H9 (cell line): Measurements from ENCODE around the gene FOXP4. TPM values are rescaled to one million over a fixed set of nuclear protein-coding genes. Genes with fewer than 3 reads are reported as not detected.

ENCODE experiments used
- DNase-seq: peaks from one replicate; pipeline ENCODE4 v3.0.0-alpha.2; 2017
- H2AFZ ChIP-seq: one replicate; pipeline ENCODE4 v1.6.1; 2013; ENCODE audit warnings: mild to moderate bottlenecking, low read length, control low read depth, moderate library complexity
- H2AK5ac ChIP-seq: 2 replicates; pipeline ENCODE4 v1.6.1; 2013; ENCODE audit warnings: low read length, control low read depth, mixed read lengths; ENCODE audit not compliant: insufficient read length
- H2BK120ac ChIP-seq: one replicate; pipeline ENCODE4 v1.6.1; 2013; ENCODE audit warnings: low read depth, mild to moderate bottlenecking, low read length, control low read depth, inconsistent platforms; ENCODE audit not compliant: poor library complexity, severe bottlenecking
- H2BK12ac ChIP-seq: 2 replicates; pipeline ENCODE4 v1.6.1; 2013; ENCODE audit warnings: low read length, control low read depth, mixed read lengths, low read depth; ENCODE audit not compliant: insufficient read length
- H2BK15ac ChIP-seq: 2 replicates; pipeline ENCODE4 v1.6.1; 2013; ENCODE audit warnings: low read depth, low read length, control low read depth
- H2BK20ac ChIP-seq: one replicate; pipeline ENCODE4 v1.6.1; 2013; ENCODE audit warnings: low read depth, mild to moderate bottlenecking, low read length, control low read depth, inconsistent platforms; ENCODE audit not compliant: poor library complexity, severe bottlenecking
- H2BK5ac ChIP-seq: 2 replicates; pipeline ENCODE4 v1.6.1; 2013; ENCODE audit warnings: low read length, control low read depth, mixed read lengths; ENCODE audit not compliant: insufficient read length
- H3K14ac ChIP-seq: 2 replicates; pipeline ENCODE4 v1.6.1; 2013; ENCODE audit warnings: low read length, control low read depth; ENCODE audit not compliant: insufficient read depth
- H3K18ac ChIP-seq: 2 replicates; pipeline ENCODE4 v1.6.1; 2013; ENCODE audit warnings: low read depth, mild to moderate bottlenecking, mixed read lengths, low read length, control low read depth; ENCODE audit not compliant: insufficient read length
- H3K23ac ChIP-seq: 2 replicates; pipeline ENCODE4 v1.6.1; 2013; ENCODE audit warnings: low read length, control low read depth, mixed read lengths, low read depth; ENCODE audit not compliant: insufficient read length
- H3K23me2 ChIP-seq: 2 replicates; pipeline ENCODE4 v1.6.1; 2013; ENCODE audit warnings: low read depth, mild to moderate bottlenecking, mixed read lengths, low read length, control low read depth; ENCODE audit not compliant: insufficient read length, poor library complexity, severe bottlenecking
- H3K27ac ChIP-seq: 2 replicates; pipeline ENCODE4 v1.5.1; 2013; ENCODE audit warnings: low read length, control low read depth, mixed read lengths, low read depth; ENCODE audit not compliant: insufficient read length
- H3K27me3 ChIP-seq: 2 replicates; pipeline ENCODE4 v1.6.1; 2013; ENCODE audit warnings: low read length, control low read depth, inconsistent platforms; ENCODE audit not compliant: insufficient read depth
- H3K4ac ChIP-seq: 2 replicates; pipeline ENCODE4 v1.6.1; 2013; ENCODE audit warnings: low read depth, mild to moderate bottlenecking, control low read depth, inconsistent platforms, low read length, moderate library complexity
- H3K4me1 ChIP-seq: 2 replicates; pipeline ENCODE4 v1.6.1; 2013; ENCODE audit warnings: low read length, control low read depth, inconsistent platforms; ENCODE audit not compliant: insufficient read depth
- H3K4me2 ChIP-seq: 2 replicates; pipeline ENCODE4 v1.6.1; 2013; ENCODE audit warnings: low read length, control low read depth, mixed read lengths; ENCODE audit not compliant: insufficient read length, insufficient read depth
- H3K56ac ChIP-seq: 2 replicates; pipeline ENCODE4 v1.6.1; 2013; ENCODE audit warnings: low read depth, mild to moderate bottlenecking, mixed read lengths, low read length, control low read depth; ENCODE audit not compliant: insufficient read length
- H3K79me1 ChIP-seq: 2 replicates; pipeline ENCODE4 v1.6.1; 2013; ENCODE audit warnings: low read depth, mild to moderate bottlenecking, moderate library complexity, low read length, control low read depth, inconsistent platforms; ENCODE audit not compliant: insufficient read depth, poor library complexity, severe bottlenecking
- H3K79me2 ChIP-seq: 2 replicates; pipeline ENCODE4 v1.6.1; 2013; ENCODE audit warnings: low read length, control low read depth, inconsistent platforms; ENCODE audit not compliant: insufficient read depth
- H3K9ac ChIP-seq: 2 replicates; pipeline ENCODE4 v1.6.1; 2013; ENCODE audit warnings: low read length, control low read depth, mixed read lengths; ENCODE audit not compliant: insufficient read length; ENCODE audit errors: extremely low read depth
- H3K9me3 ChIP-seq: one replicate; pipeline ENCODE4 v1.6.1; 2013; ENCODE audit warnings: low read depth, low read length, inconsistent platforms; ENCODE audit not compliant: control insufficient read depth
- H3T11ph ChIP-seq: one replicate; pipeline ENCODE4 v1.6.1; 2013; ENCODE audit warnings: mild to moderate bottlenecking, low read length, control low read depth, inconsistent platforms
- H4K20me1 ChIP-seq: one replicate; pipeline ENCODE4 v1.6.1; 2013; ENCODE audit not compliant: control insufficient read depth, insufficient read length, insufficient read depth
- H4K5ac ChIP-seq: 2 replicates; pipeline ENCODE4 v1.6.1; 2013; ENCODE audit warnings: low read depth, mild to moderate bottlenecking, mixed read lengths, low read length, control low read depth; ENCODE audit not compliant: insufficient read length
- H4K8ac ChIP-seq: replicated peaks from 2 replicates; pipeline ENCODE4 v1.6.1; 2013; ENCODE audit warnings: low read length, control low read depth, mixed read lengths, low read depth; ENCODE audit not compliant: insufficient read length
- H4K91ac ChIP-seq: 2 replicates; pipeline ENCODE4 v1.6.1; 2013; ENCODE audit warnings: low read depth, mild to moderate bottlenecking, moderate library complexity, mixed read lengths, low read length, control low read depth; ENCODE audit not compliant: insufficient read length
- H3K27ac Mint-ChIP-seq, 3 experiments: 2 replicates in 2 of 3; 3 replicates in 1 of 3; pipeline ENCODE4 v1.8.0; 2020 to 2021; ENCODE audit warnings: mixed read lengths in 3 of 3, mild to moderate bottlenecking in 1 of 3, moderate library complexity in 1 of 3
- H3K27me3 Mint-ChIP-seq: 2 replicates; pipeline ENCODE4 v1.8.0; 2021; ENCODE audit warnings: low read depth, mild to moderate bottlenecking, moderate library complexity, mixed read lengths
- H3K36me3 Mint-ChIP-seq, 3 experiments: 2 replicates in 2 of 3; 3 replicates in 1 of 3; pipeline ENCODE4 v1.8.0; 2020 to 2021; ENCODE audit warnings: low read depth in 3 of 3, mixed read lengths in 3 of 3; ENCODE audit not compliant: insufficient read depth in 1 of 3
- H3K4me1 Mint-ChIP-seq, 2 experiments: 2 replicates each; pipeline ENCODE4 v1.8.0; 2020; ENCODE audit warnings: mixed read lengths in 2 of 2
- H3K4me3 Mint-ChIP-seq, 2 experiments: 2 replicates in 1 of 2; 3 replicates in 1 of 2; pipeline ENCODE4 v1.8.0; 2020 to 2021; ENCODE audit warnings: mild to moderate bottlenecking in 2 of 2, mixed read lengths in 2 of 2, moderate library complexity in 1 of 2
- H3K9me3 Mint-ChIP-seq, 2 experiments: 2 replicates in 1 of 2; 3 replicates in 1 of 2; pipeline ENCODE4 v1.8.0; 2020; ENCODE audit warnings: mild to moderate bottlenecking in 2 of 2, mixed read lengths in 2 of 2, moderate library complexity in 1 of 2
- total RNA-seq: library from RNA; stranded (reverse); gene quantifications from 2 replicates; pipeline ENCODE4 v1.2.1, GENCODE V29; 2021
- TF ChIP-seq, protein P1 (sequence below): fragments of 200-600 bp; sonication (generic); conservative IDR thresholded peaks from 3 replicates; pipeline ENCODE4 v1.8.0; 2021; ENCODE audit warnings: antibody characterized with exemption, mild to moderate bottlenecking

FOXP4 gene
- total RNA-seq, 1 experiment from 2014 or later, result 18.2 TPM

DNA sequence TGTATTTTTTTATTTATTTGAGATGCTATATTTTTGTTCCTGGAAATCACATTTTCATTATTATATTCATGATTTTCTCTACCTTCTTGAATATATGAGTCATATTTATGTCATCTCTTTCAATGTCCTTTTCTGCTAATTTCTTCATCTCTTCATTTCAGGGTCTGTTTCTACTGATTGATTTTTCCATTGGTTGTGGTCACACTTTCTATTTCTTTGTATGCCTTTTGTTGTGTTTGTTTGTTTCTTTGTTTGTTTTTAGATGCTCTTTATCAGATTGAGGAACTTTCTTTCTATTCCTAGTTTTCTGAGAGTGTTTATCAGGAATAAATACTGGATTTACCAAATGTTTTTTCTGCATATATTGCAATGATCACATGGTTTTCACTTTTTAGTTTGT, 75.2 kb downstream of the FOXP4 start:
- H3T11ph ChIP-seq, result no peak overlapping the region
- no peak overlapping the region for H3K4ac ChIP-seq
- no peak overlapping the region for H2BK20ac ChIP-seq
- H2BK5ac ChIP-seq, result no peak overlapping the region
- H3K4me2 ChIP-seq, result no peak overlapping the region
- H3K9me3 Mint-ChIP-seq, result peaks cover 16 to 20% of the 10 kb centered on the region in 2 experiments
- H3K79me1 ChIP-seq, result no peaks in the 10 kb centered on the region
- no peaks in the 10 kb centered on the region for H3K27me3 ChIP-seq
- no peak overlapping the region for H3K18ac ChIP-seq
- DNase-seq, result no peak
- no peaks in the 10 kb centered on the region for H3K4me1 ChIP-seq
- no peak overlapping the region for H4K91ac ChIP-seq
- peaks cover 0 to 21% (median 2%) of the 10 kb centered on the region in 3 experiments; a peak in 5 of 7 replicates for H3K36me3 Mint-ChIP-seq
- H4K8ac ChIP-seq, result no peak overlapping the region
- no peaks in the 10 kb centered on the region for H3K23me2 ChIP-seq
- no peak overlapping the region for H3K9ac ChIP-seq
- no peaks in the 10 kb centered on the region for H3K9me3 ChIP-seq
- H4K5ac ChIP-seq, result no peak overlapping the region
- no peak overlapping the region for H3K27ac ChIP-seq
- H2AFZ ChIP-seq, result no peak overlapping the region
- no peak overlapping the region; a peak in 1 of 7 replicates for H3K27ac Mint-ChIP-seq
- no peak overlapping the region for H3K14ac ChIP-seq
- H2BK15ac ChIP-seq, result no peak overlapping the region
- H3K27me3 Mint-ChIP-seq, result peaks cover 10% of the 10 kb centered on the region
- H3K56ac ChIP-seq, result no peak overlapping the region
- TF ChIP-seq, protein P1, sequence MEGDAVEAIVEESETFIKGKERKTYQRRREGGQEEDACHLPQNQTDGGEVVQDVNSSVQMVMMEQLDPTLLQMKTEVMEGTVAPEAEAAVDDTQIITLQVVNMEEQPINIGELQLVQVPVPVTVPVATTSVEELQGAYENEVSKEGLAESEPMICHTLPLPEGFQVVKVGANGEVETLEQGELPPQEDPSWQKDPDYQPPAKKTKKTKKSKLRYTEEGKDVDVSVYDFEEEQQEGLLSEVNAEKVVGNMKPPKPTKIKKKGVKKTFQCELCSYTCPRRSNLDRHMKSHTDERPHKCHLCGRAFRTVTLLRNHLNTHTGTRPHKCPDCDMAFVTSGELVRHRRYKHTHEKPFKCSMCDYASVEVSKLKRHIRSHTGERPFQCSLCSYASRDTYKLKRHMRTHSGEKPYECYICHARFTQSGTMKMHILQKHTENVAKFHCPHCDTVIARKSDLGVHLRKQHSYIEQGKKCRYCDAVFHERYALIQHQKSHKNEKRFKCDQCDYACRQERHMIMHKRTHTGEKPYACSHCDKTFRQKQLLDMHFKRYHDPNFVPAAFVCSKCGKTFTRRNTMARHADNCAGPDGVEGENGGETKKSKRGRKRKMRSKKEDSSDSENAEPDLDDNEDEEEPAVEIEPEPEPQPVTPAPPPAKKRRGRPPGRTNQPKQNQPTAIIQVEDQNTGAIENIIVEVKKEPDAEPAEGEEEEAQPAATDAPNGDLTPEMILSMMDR, result no peak
- no peak overlapping the region for H2AK5ac ChIP-seq
- no peak overlapping the region for H3K23ac ChIP-seq
- H4K20me1 ChIP-seq, result no peaks in the 10 kb centered on the region
- H2BK12ac ChIP-seq, result no peak overlapping the region
- H2BK120ac ChIP-seq, result no peak overlapping the region
- H3K4me3 Mint-ChIP-seq, result no peak overlapping the region
- H3K4me1 Mint-ChIP-seq, result peaks cover 15 to 22% of the 10 kb centered on the region in 2 experiments
- H3K79me2 ChIP-seq, result no peaks in the 10 kb centered on the region
